Pancreas (tissue), 10 donors: ENCODE data around the gene DDX42. TPM values are rescaled to one million over a fixed set of nuclear protein-coding genes. Genes with fewer than 3 reads are reported as not detected.
A peak's percentile ranks its signal among the peaks of the same experiment; 100 is the strongest.

ENCODE experiments used
- ATAC-seq, 4 donors: fragments of 200-7000 bp; cut with Tn5 transposase; one replicate each; pipeline versions ENCODE4 v1.8.0 to v1.9.1; 2020; ENCODE audit warnings: mild to moderate bottlenecking in 4 of 4, moderate library complexity in 4 of 4
- DNase-seq, 6 donors: peaks; one replicate each; pipeline ENCODE4 v3.0.0-alpha.2; 2020
- FAIRE-seq: peaks from 2 replicates; lab custom pipeline; 2012; peaks lifted over from hg19 to GRCh38; lab: Jason Lieb, UNC
- H3K27ac ChIP-seq, 4 donors: fragments of 200-600 bp; sonication (generic); 1 replicate in 3 of 4; 2 replicates in 1 of 4; pipeline versions ENCODE4 v1.5.0 to v1.8.0; 2020
- H3K27me3 ChIP-seq, 4 donors: fragments of 200-600 bp; one replicate each; pipeline ENCODE4 v1.8.0; 2021
- H3K36me3 ChIP-seq, 3 donors: fragments of 200-600 bp; sonication (generic) in 1 of 3; one replicate each; pipeline versions ENCODE4 v1.5.0 to v1.8.0; 2020 to 2021
- H3K4me1 ChIP-seq, 3 donors: fragments of 200-600 bp; one replicate each; pipeline ENCODE4 v1.8.0; 2021
- H3K4me3 ChIP-seq, 4 donors: fragments of 200-600 bp; sonication (generic) in 2 of 4; one replicate each; pipeline versions ENCODE4 v1.5.0 to v1.8.0; 2020 to 2021
- H3K9me3 ChIP-seq, 4 donors: fragments of 200-600 bp; one replicate each; pipeline ENCODE4 v1.8.0; 2021
- CTCF ChIP-seq, 4 donors: fragments of 200-600 bp; sonication (generic) in 3 of 4; IDR thresholded peaks; one replicate each; pipeline versions ENCODE4 v1.5.0 to v1.8.0; 2021; ENCODE audit warnings: antibody characterized with exemption in 4 of 4
- WGBS, 2 donors: extraction: QIAGEN DNeasy Blood & Tissue Kit; methylation state at CpG; one replicate each; pipeline ENCODE4 v1.1.7; 2013; 5-methylcytosine and 5-hydroxymethylcytosine counted together
- intact Hi-C, 3 donors: fragments of 100-400 bp; cut with DNase I; formaldehyde crosslinking; loops; one replicate each; pipeline versions ENCODE4 v1.11.1 to v1.14.2; 2022
- polyA plus RNA-seq, 2 donors: library from polyadenylated mRNA; stranded (reverse); fragments of 200-250 nt; gene quantifications; one replicate each; pipeline ENCODE4 v1.2.3, GENCODE V29; 2013
- total RNA-seq, 6 donors: library from RNA; stranded (reverse); fragmentation: NEBNext Ultra II Directional in 4 of 6; extraction: Animal tissue kit (Norgen Biotek cat#: 25700) in 4 of 6; gene quantifications; one replicate each; pipeline versions ENCODE4 v1.2.1 to v1.2.4, GENCODE V29; 2021 to 2023
- donor health status: healthy with polysubstance abuse.
- donor health status: DM: no; HTN: no; CAD: no; lungs with moderate emphysema.
- donor health status: DM: no; HTN: no; CAD: no.
- donor health status: control.
- donor health status: control.
- donor health status: Bipolar disorder and iron deficiency.
- donor health status: DM: yes; HTN: yes; CAD: no.
- donor health status: DM: no; HTN: no; CAD: no.
- donor health status: DM: no; HTN: no; CAD: no.
- donor health status: DM: yes; HTN: yes; CAD: no.

Gene DDX42
- total and polyA plus RNA-seq, 8 donors, result 52.6 to 90.4 (median 75.3) TPM

GRCh38 chr17:63773272-63774140, 464 bp upstream of the DDX42 start, which contains the start of gene CCDC47:
Gene CCDC47 (minus strand): TSS chr17:63773597. CDS start chr17:63766175, 7,422 bp downstream.
- Histone ChIP-seq H3K27me3 (no peaks in the 10 kb centered on the region), H3K36me3 (no peaks in the 10 kb centered on the region), H3K9me3 (no peaks in the 10 kb centered on the region), H3K27ac (peak within 1 kb of the TSS; percentile 96 to 99 (median 98)), H3K4me1 (peaks cover 13 to 20% (median 20%) of the 10 kb centered on the region in 3 donors), H3K4me3 (peak within 1 kb of the TSS; percentile 70 to 94 (median 82))
- TF ChIP-seq CTCF (IDR thresholded peaks at IDR 0.05), result no peak
- 0% methylated on average over 74 of the region's 74 CpGs for WGBS, 2 donors
- DNase-seq (peak; percentile 96 to 100 (median 99)), FAIRE-seq (peak; percentile 90), ATAC-seq (peak; percentile 88 to 95 (median 90))
- intact Hi-C loops, result no loop called here

GRCh38 chr17:63774969-63775265, 947 bp downstream of the DDX42 start:
- intact Hi-C loops, result no loop called here
- peaks cover 18 to 26% (median 21%) of the 10 kb centered on the region in 3 donors for H3K4me1 ChIP-seq
- 1 to 2% methylated on average over 4 of the region's 4 CpGs for WGBS, 2 donors

GRCh38 chr17:63775420-63775819, 1.4 kb downstream of the DDX42 start:
- H3K4me3 ChIP-seq, result peak overlapping the region in 3 of 4 donors; percentile 70 to 94 (median 78)
- no peak for FAIRE-seq
- no peaks in the 10 kb centered on the region for H3K36me3 ChIP-seq
- no peaks in the 10 kb centered on the region for H3K27me3 ChIP-seq
- no peak overlapping the region for H3K27ac ChIP-seq
- 12 to 20% methylated on average over 8 of the region's 8 CpGs for WGBS, 2 donors
- intact Hi-C loops, result no loop called here
- TF ChIP-seq CTCF (IDR thresholded peaks at IDR 0.05), result no peak
- H3K9me3 ChIP-seq, result no peaks in the 10 kb centered on the region
- peaks cover 23 to 31% (median 26%) of the 10 kb centered on the region in 3 donors for H3K4me1 ChIP-seq
- no peak for DNase-seq
- ATAC-seq, result no peak

More at GRCh38 chr17:63774969-63775265, 947 bp downstream of the DDX42 start:
- Histone ChIP-seq H3K27ac (peak overlapping the region in 2 of 4 donors; percentile 96 to 98), H3K4me3 (peak overlapping the region; percentile 70 to 94 (median 82)), H3K9me3 (no peaks in the 10 kb centered on the region), H3K36me3 (no peaks in the 10 kb centered on the region), H3K27me3 (no peaks in the 10 kb centered on the region)
- no peak for ATAC-seq
- no peak for DNase-seq
- TF ChIP-seq CTCF (IDR thresholded peaks at IDR 0.05), result no peak
- FAIRE-seq, result no peak

GRCh38 chr17:63780507-63780906, 6.5 kb downstream of the DDX42 start:
- Histone ChIP-seq H3K27me3 (no peaks in the 10 kb centered on the region), H3K4me3 (no peak overlapping the region), H3K27ac (peak overlapping the region in 2 of 4 donors; percentile 6 to 57), H3K9me3 (no peaks in the 10 kb centered on the region), H3K36me3 (no peaks in the 10 kb centered on the region), H3K4me1 (peaks cover 19 to 31% (median 26%) of the 10 kb centered on the region in 3 donors)
- WGBS, 2 donors, result 39% methylated on average over 1 of the region's 1 CpG
- TF ChIP-seq CTCF (IDR thresholded peaks at IDR 0.05), result no peak
- FAIRE-seq (no peak), DNase-seq (peak in 3 of 6 donors; percentile 37 to 51 (median 44)), ATAC-seq (peak; percentile 80 to 95 (median 91))
- intact Hi-C loops, result no loop called here
